ENCODE measurements around the gene MLKL.

The MLKL gene

GRCh38 chr16:74700438-74701225 lies at the start of gene MLKL:
Gene MLKL (minus strand): TSS chr16:74700862. CDS start chr16:74695757, 5,105 bp downstream.
- peak; percentile 66 for DNase-seq

DNA sequence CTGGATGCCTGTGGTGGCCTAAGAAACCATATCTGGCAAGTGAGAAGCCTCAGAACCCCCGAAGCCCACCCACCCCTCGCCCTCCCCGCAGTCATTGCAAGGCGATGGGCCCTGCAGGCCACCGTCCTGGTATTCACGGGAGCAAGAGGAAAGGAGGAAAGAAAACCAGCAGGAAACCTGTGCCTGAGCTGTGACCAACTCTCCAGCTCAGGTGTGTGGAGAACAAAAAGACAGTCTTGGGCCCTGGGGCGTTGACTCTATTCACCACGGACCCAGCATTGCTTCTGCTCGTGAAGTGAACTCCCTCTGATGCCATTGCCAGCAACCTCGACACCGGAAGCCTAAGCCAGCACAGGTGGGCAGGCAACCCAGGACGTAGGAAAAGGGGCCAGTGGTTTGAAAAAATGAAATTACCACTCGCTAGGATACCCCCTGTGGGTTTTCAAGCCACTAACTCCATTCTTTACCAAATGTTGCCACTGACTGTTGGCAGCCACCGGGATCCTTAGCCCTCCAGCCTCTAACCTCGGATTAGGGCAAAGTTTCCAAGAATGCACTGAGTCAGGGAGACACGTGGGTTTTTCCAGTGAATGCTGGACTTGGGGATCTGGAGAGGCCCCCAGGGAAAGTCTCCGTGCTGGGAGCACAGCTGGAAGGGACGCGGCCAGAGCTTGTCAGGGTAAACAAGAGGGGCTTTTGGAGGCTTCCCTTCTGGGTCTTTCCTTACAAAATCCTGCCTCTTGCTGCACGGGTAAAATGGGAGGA lies 48.8 kb upstream of the MLKL start:
- no peak for DNase-seq

GRCh38 chr16:74748616-74749026 lies 48.0 kb upstream of the MLKL start:
- DNase-seq: no peak

- no peak for DNase-seq
These were observed 47.3 kb upstream of the MLKL start for GRCh38 chr16:74747716-74748615.

DNA sequence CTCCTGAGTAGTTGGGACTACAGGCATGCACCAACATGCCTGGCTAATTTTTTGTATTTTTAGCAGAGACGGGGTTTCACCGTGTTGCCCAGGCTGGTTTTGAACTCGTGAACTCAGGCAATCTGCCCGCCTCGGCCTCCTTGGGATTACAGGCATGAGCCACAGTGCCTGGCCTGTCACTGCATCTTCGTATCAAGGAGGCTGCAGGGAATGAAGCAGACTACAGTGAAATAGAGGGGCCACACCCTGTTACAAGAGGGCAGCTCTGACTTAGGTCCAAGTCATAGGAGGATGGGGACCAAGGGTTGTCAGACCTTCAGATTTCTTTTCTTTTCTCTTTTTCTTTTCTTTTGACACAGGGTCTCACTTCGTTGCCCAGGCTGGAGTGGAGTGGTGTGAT lies 45.3 kb upstream of the MLKL start:
- no peak for DNase-seq

GRCh38 chr16:74745109-74745615 lies 44.5 kb upstream of the MLKL start:
- no peak for DNase-seq

DNA sequence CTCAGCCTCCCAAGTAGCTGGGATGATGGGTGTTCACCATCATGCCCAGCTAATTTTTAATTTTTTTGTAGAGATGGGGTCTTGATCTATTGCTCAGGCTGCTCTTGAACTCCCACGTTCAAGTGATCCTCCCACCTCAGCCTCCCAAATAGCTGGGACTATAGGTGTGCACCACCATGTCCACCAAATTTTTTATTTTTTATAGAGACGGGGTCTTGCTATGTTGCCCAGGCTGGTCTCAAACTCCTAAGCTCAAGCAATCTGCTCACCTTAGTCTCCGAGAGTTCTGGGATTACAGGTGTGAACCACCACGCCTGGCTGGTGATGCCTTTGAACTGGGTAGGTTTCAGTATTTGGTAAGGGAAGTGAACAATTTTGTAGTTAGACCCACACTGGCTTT lies 43.9 kb upstream of the MLKL start:
- DNase-seq: no peak

GRCh38 chr16:74743668-74744299 lies 43.1 kb upstream of the MLKL start:
- no peak for DNase-seq

GRCh38 chr16:74743045-74743667 lies 42.5 kb upstream of the MLKL start:
- DNase-seq: no peak

DNA sequence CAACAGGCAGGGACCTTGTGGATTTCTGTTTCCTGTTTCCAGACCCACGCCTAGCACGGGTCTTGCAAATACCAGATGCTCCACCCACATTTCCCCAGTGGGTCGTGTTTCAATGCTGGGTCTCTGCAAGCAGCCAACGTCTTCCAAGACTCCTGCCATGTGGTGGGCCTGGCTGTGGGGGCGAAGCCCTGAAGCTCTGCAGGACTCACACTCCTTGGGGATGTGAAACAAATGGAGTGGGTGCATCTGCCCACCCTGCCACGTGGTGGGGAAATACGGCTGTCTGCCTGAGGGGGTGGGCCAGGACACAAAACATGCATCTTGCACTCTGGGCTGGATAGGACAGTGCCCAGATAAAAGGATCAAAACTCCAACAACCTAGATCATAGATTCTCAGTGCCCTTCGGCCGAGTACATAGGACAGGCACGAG lies 41.4 kb upstream of the MLKL start:
- no peak for DNase-seq

DNA sequence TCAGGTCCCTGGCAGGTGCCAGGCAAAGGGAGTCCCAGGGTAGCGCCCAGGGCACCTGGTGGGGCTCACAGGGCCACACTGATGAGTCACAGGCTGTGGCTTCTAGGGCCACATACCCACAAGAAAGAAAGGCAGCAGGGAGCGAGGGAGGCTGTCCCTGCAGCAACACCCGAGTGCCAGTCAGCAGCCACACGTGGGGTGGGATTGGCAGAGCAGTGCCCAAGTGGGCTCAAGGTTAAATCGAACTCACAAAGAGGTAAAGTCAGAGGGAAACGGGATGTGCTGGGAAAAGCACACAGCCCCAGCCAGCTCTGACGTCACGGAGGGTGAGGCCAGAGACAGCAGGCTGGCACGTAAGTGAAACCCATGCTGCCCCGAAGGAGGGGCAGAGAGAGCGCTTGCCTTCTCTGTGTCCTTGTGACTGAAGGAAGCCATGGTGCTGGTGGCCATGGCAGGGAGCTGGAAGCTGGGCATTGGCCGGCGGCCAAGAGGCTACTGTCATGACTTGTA lies 40.2 kb upstream of the MLKL start:
- no peak for DNase-seq

- no peak for DNase-seq
These were observed 38.6 kb upstream of the MLKL start for GRCh38 chr16:74739275-74739674.

DNA sequence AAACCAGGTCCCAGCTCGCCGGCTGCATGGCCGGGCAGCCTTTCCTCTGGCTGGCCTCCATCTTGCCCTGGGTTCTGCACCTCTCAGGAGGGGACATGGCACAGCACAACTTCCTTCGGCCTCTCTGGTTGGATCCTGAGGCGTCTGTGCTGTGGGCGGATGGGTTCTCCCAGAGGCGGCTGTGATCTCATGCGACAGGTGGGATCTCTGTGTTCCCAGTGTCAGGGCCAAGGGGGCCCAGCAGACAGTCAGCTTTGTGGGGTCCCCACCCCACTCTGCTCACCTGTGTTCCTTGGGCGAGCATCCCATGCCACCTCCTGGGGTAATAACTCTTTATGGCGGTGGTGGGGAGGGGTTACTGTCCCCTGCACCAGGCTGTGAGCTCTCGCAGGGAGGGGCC lies 38.2 kb upstream of the MLKL start:
- no peak for DNase-seq

DNA sequence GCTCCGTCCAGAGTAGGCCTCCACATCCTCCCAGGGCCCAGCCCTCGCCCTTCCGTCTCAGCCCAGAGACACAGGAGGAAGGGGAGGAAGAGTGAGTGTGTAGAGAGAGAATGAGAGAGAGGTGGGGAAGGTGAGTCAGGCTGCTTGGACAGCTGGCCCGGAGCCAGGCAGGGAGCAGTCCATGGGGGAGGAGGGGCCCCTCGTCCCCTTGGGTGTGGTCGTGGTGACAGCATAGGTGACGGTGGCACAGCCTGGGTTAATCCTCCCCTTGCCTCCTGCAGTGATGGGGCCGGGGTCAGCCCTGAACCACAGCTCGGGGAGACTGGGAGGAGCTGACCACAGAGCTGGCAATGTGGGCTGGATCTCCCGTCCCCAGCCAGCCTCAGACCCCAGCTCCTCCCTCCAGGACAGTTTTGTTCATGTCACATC lies 37.5 kb upstream of the MLKL start:
- DNase-seq: no peak

DNA sequence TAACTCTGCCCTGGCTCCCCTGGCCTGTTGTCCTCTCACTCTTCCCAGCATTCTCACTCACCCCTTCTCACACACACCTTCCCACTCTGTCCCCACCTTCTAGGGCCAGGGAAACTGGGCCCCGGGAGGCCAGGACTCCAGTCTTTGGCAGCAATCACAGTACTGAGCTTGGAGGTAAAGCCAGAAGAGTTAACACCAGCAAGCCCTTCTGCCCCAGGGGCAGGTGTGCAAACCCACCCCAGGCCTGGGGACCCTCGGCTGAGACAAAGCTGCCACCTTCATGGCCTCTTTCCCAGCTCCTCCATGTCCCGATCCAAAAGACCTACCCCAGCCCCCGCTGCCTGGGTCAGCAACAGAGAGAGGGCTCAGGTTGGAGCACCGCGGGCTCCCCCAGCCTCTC lies 36.9 kb upstream of the MLKL start:
- DNase-seq: no peak

DNA sequence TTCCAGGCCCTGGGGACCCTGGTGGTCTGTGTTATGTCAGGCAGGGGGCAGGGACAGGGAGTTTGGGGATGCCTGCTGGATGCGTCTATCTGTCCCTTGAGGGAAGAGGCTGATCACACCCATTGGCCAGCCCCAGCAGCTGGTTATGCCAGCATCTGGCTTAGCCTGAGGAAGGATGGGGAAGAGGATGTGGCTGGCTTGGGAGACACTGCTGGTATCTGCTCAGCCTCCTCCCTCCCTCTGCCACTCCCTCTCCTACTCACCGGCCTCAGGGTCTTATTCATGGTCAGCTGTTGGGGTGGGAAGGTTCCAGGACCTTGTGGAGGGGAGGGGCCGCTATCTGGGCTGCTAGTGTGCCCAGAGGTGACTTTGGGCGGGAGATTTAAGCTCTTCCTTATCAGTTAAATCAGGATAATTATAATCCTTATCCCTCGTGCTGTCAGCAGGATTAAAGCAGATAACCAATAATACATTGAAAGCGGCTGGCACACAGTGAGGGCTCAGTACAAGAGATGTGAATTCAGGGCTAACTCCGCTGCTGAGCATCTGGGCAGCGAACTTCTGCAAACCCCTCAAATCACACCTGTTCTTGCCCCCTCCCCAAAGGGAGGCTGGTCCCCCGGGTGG lies 36.0 kb upstream of the MLKL start:
- no peak for DNase-seq

GRCh38 chr16:74735554-74735953 lies 34.9 kb upstream of the MLKL start:
- no peak for DNase-seq

GRCh38 chr16:74735162-74735452 lies 34.4 kb upstream of the MLKL start:
- DNase-seq: no peak

DNA sequence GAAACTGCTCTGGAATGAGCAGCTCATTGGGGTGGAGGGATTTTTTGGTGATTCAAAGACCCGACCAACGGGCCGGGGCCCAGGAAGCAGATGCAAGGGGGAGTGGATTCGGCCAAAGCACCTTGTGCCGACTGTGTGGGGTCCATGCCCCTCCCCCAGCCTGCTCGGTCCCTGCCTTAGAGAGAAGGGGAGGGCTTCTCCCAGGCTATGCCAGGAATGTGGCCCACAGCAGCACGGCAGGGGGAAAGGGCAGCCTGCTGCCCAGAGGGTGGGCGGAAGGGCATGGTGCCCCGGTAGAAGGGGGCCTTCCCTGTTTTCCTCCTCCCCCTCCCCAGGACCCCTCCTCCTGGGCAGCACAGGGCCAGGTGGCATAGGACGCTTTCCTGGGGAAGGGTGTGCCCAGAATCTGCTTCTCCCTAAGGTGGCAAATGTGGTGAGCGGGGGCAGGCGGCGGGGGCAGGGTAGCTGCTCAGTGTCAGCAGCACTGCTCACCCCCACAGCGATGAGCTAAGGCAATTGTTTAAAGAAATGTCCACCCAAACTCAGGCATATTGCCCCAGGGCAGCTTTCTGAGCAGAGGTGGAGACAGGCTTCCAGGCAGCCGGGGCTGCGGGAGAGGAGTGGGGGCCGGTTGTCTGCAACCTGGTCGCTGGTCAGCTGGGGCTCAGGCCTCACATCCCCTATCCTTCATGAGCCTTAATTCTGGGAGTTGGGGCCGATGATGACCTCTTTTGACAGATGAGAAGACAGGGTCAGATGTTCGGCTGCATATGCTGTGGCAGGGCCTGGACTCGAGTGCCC lies 33.9 kb upstream of the MLKL start:
- DNase-seq: no peak

DNA sequence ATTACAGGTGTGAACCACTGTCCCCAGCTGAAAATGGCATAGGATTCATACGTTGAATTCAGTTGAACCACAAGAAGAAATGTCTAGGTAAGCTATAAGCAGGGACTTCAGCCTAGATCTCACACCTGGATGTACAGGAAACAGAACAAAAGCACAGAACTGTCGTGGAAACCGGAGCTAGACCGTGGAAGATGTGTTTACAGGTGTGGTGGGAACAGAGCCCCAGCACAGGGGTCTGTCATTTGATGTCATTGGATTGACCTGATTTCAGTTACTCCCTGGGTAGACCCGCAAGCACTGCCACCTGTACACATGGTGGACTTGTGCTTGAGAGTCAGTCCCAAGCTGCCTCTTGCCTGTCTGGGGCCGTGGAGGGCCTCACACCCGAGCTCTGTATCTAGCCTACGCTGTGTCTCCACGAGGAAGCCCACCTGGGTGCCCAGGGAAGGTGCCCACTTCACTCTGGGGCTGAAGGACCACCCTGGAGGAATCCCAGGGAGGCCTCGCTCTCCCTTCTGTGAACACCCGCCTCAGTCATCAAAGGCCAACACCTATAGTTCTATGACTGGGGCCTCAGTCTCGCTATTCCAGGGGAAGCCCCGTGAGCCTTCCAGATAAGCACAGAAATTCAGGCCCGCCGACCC lies 32.2 kb upstream of the MLKL start:
- DNase-seq: no peak
